ENCODE data around the gene FSTL4. TPM values are rescaled to one million over a fixed set of nuclear protein-coding genes. Genes with fewer than 3 reads are reported as not detected.
"Not testable (repeated sequence)": the region's sequence is repeated elsewhere in the genome, so short reads cannot be mapped to it uniquely, and the experiment has no call there.

The FSTL4 gene
- total RNA-seq, 1 donor from 2014 or later: 0.20 TPM

GRCh38 chr5:133456933-133457402 is 155.4 kb downstream of the FSTL4 start:
- no peak for DNase-seq (ENCODE audit: low read depth in 2 of 2)

GRCh38 chr5:133455676-133456075 is 156.7 kb downstream of the FSTL4 start:
- DNase-seq (ENCODE audit: low read depth in 2 of 2): no peak

GRCh38 chr5:133454442-133454841 is 157.9 kb downstream of the FSTL4 start:
- no peak for DNase-seq (ENCODE audit: low read depth in 2 of 2)

GRCh38 chr5:133453831-133454230 is 158.5 kb downstream of the FSTL4 start:
- peak in 1 of 2 donors; percentile 12 for DNase-seq (ENCODE audit: low read depth in 2 of 2)

GRCh38 chr5:133453084-133453780 is 159.1 kb downstream of the FSTL4 start:
- no peak for DNase-seq (ENCODE audit: low read depth in 2 of 2)

- DNase-seq (ENCODE audit: low read depth in 2 of 2): no peak
Measured at GRCh38 chr5:133451926-133452325, 160.4 kb downstream of the FSTL4 start.

- no peak for DNase-seq (ENCODE audit: low read depth in 2 of 2)
Measured at GRCh38 chr5:133450286-133450685, 162.1 kb downstream of the FSTL4 start.

- no peak for DNase-seq (ENCODE audit: low read depth in 2 of 2)
Measured at GRCh38 chr5:133449181-133449580, 163.2 kb downstream of the FSTL4 start.

- DNase-seq (ENCODE audit: low read depth in 2 of 2): no peak
Measured at GRCh38 chr5:133446440-133446839, 165.9 kb downstream of the FSTL4 start.

GRCh38 chr5:133445744-133446143 is 166.6 kb downstream of the FSTL4 start:
- DNase-seq (ENCODE audit: low read depth in 2 of 2): no peak

GRCh38 chr5:133445204-133445603 is 167.1 kb downstream of the FSTL4 start:
- DNase-seq (ENCODE audit: low read depth in 2 of 2): not testable (repeated sequence)

GRCh38 chr5:133444711-133445110 is 167.6 kb downstream of the FSTL4 start:
- no peak for DNase-seq (ENCODE audit: low read depth in 2 of 2)

- no peak for DNase-seq (ENCODE audit: low read depth in 2 of 2)
Measured at GRCh38 chr5:133441166-133441815, 171.1 kb downstream of the FSTL4 start.

GRCh38 chr5:133440467-133441115 is 171.8 kb downstream of the FSTL4 start:
- DNase-seq (ENCODE audit: low read depth in 2 of 2): no peak

- DNase-seq (ENCODE audit: low read depth in 2 of 2): no peak
Measured at GRCh38 chr5:133439859-133440258, 172.5 kb downstream of the FSTL4 start.

GRCh38 chr5:133438487-133438886 is 173.9 kb downstream of the FSTL4 start:
- no peak for DNase-seq (ENCODE audit: low read depth in 2 of 2)

- no peak for DNase-seq (ENCODE audit: low read depth in 2 of 2)
Measured at GRCh38 chr5:133434336-133434735, 178.0 kb downstream of the FSTL4 start.

GRCh38 chr5:133433641-133434040 is 178.7 kb downstream of the FSTL4 start:
- DNase-seq (ENCODE audit: low read depth in 2 of 2): no peak

- no peak for DNase-seq (ENCODE audit: low read depth in 2 of 2)
Measured at GRCh38 chr5:133432956-133433532, 179.3 kb downstream of the FSTL4 start.

- no peak for DNase-seq (ENCODE audit: low read depth in 2 of 2)
Measured at GRCh38 chr5:133431326-133431865, 180.9 kb downstream of the FSTL4 start.

- DNase-seq (ENCODE audit: low read depth in 2 of 2): no peak
Measured at GRCh38 chr5:133430095-133430494, 182.2 kb downstream of the FSTL4 start.

- no peak for DNase-seq (ENCODE audit: low read depth in 2 of 2)
Measured at GRCh38 chr5:133429046-133429445, 183.3 kb downstream of the FSTL4 start.
